Tracheal epithelial cell (primary cell): ENCODE data around the gene STARD3NL. TPM values are rescaled to one million over a fixed set of nuclear protein-coding genes. Genes with fewer than 3 reads are reported as not detected.

Experiments
- total RNA-seq: library from RNA; depleted of rRNA; stranded (reverse); fragments of >200 nt; gene quantifications from 2 replicates; pipeline ENCODE4 v1.2.1, GENCODE V29; 2014

The STARD3NL gene, protein sequence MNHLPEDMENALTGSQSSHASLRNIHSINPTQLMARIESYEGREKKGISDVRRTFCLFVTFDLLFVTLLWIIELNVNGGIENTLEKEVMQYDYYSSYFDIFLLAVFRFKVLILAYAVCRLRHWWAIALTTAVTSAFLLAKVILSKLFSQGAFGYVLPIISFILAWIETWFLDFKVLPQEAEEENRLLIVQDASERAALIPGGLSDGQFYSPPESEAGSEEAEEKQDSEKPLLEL
- 30.9 and 54.7 TPM in 2 replicates for total RNA-seq

DNA sequence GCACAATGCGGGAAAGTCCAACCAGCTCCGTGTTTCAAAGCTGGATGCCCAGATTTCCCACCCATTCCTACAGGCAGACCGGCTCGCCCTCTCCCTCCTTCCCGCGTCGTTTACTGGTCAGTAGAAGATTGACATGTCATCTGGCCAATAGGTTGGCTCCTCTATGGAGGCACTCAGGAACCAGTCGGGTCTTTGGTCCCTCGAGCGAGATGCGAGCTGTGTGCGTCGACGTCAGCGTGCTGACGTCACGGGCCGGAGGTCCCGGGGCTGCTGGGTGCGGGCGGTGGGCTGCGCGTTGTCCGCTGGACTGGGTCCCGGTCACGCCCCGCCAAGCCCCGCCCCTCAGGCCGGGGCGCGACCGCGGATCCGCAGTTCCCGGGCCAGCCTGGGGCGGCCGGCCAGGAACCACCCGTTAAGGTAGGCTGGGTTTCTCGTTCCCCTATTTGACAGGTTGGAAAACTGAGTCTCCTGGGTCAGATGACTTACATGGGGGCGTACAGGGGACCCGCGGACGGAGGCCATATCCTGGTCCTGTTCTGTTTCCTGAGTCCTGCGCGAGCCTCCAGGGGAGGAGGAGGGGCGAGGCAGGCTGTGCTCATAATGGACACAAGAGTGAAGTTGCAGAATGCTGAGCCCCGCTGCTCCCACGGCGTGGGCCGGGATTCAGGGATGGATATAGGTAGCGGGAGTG is at the start of gene STARD3NL:
STARD3NL (plus strand) TSS at position 242 of the 691 bp plus-strand sequence. CDS start 29,260 bp downstream, outside the sequence.

DNA sequence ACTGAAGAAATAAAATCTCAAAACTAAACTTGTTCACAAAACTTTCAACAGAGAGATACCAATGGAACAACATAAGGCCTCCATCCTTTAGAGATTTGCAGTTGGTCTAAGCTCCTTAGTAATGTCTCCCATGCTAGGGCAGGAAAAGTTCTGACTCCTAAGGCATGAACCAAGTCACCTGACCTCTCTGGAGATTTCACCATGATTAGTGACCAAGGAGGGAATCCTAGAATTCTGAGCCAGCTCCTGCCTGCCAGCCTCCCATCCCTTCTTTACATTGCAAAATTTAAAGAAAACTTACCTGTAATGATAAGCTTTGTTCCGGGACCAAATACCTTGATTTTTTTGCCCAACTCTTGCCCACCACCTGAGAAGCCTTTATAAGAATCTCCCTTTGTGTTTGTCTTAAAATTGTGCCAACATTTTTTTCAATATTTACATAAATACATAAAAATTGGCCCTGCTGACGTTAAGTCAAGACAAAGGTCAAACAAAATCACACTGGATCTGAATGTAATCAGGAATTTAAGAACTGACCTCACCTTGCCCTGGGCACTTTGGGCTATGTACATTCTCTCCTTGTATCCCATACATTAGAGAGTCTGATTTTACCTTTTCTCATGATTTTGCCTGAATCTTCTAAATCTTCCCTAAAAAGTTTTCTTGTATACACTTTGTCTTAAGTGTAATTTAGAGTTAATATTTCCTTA is 95.4 kb downstream of the STARD3NL start, which contains the start of gene TARP:
TARP (minus strand) TSS at position 351 of the 710 bp plus-strand sequence.

